Mesothelial cell of epicardium (in vitro differentiated cells): ENCODE results near the gene SOX5. TPM values are rescaled to one million over a fixed set of nuclear protein-coding genes. Genes with fewer than 3 reads are reported as not detected.

Source experiments
- DNase-seq, 2 experiments: peaks; one replicate each; pipeline ENCODE4 v3.0.0; 2021; ENCODE audit warnings: low spot score in 2 of 2; ENCODE audit not compliant: unreplicated experiment in 2 of 2
- H3K27ac Mint-ChIP-seq: 2 replicates; pipeline ENCODE4 v1.8.0; 2021; ENCODE audit warnings: mixed read lengths
- H3K27me3 Mint-ChIP-seq: 2 replicates; pipeline ENCODE4 v1.8.0; 2021; ENCODE audit warnings: low read depth, mixed read lengths
- H3K36me3 Mint-ChIP-seq: 2 replicates; pipeline ENCODE4 v1.8.0; 2021; ENCODE audit warnings: mixed read lengths
- H3K4me1 Mint-ChIP-seq: 2 replicates; pipeline ENCODE4 v1.8.0; 2021; ENCODE audit warnings: mixed read lengths
- H3K4me3 Mint-ChIP-seq: 2 replicates; pipeline ENCODE4 v1.8.0; 2021; ENCODE audit warnings: mild to moderate bottlenecking, moderate library complexity, mixed read lengths
- H3K9me3 Mint-ChIP-seq: 2 replicates; pipeline ENCODE4 v1.8.0; 2021; ENCODE audit warnings: mixed read lengths
- total RNA-seq: library from RNA; stranded (reverse); gene quantifications from 3 replicates; pipeline ENCODE4 v1.2.1, GENCODE V29; 2021
- TF ChIP-seq, protein P1 (sequence below): fragments of 200-600 bp; sonication (generic); IDR thresholded peaks from one replicate; pipeline ENCODE4 v1.5.0; 2021; ENCODE audit warnings: antibody characterized with exemption; ENCODE audit not compliant: unreplicated experiment

The SOX5 gene
- total RNA-seq, 1 donor from 2014 or later = 18.4 TPM

DNA sequence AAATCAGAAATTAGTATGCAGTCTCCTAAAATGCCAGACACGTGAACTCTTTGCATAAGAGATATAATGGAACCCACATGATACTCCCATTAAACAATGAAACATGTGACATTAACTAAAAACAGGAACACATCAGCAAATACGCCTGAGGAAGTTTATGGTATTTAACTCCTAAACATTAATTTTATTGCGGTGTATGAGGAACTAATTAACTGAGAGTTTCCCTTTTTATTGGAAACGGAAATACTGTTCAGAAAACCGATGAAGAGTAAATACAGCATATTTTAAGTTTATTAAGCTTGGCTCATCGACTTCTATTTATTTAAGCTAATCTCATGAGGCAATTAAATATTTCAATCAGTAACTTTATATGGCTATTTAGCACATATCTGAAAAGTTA, 290.3 kb downstream of the SOX5 start:
- H3K9me3 Mint-ChIP-seq = no peaks in the 10 kb centered on the region
- H3K36me3 Mint-ChIP-seq = no peaks in the 10 kb centered on the region
- H3K27me3 Mint-ChIP-seq = no peaks in the 10 kb centered on the region
- no peaks in the 10 kb centered on the region for H3K4me1 Mint-ChIP-seq
- no peak for DNase-seq
- TF ChIP-seq, protein P1, sequence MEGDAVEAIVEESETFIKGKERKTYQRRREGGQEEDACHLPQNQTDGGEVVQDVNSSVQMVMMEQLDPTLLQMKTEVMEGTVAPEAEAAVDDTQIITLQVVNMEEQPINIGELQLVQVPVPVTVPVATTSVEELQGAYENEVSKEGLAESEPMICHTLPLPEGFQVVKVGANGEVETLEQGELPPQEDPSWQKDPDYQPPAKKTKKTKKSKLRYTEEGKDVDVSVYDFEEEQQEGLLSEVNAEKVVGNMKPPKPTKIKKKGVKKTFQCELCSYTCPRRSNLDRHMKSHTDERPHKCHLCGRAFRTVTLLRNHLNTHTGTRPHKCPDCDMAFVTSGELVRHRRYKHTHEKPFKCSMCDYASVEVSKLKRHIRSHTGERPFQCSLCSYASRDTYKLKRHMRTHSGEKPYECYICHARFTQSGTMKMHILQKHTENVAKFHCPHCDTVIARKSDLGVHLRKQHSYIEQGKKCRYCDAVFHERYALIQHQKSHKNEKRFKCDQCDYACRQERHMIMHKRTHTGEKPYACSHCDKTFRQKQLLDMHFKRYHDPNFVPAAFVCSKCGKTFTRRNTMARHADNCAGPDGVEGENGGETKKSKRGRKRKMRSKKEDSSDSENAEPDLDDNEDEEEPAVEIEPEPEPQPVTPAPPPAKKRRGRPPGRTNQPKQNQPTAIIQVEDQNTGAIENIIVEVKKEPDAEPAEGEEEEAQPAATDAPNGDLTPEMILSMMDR = no peak
- H3K4me3 Mint-ChIP-seq = no peak overlapping the region
- no peak overlapping the region for H3K27ac Mint-ChIP-seq

DNA sequence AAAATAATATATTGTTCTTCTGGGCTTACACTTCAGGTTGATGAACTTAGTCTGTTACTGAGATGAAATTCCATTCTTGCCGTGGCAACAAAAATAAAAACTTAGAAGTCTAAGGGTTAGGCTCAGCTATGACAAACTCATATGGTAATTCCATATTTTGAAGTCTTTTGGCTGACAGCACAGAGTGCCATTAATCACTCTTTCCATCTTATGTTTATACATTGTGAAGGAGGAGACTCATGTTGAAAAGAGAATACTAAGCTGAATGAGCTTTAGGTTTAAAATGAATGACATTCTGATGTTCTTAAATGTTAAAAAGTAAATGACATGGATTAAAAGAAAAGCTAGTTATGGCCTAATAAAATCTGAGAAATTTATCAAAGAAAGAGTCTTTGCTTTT, 291.9 kb downstream of the SOX5 start:
- DNase-seq = no peak
- Mint-ChIP-seq H3K27me3 (no peaks in the 10 kb centered on the region), H3K27ac (no peak overlapping the region), H3K9me3 (no peaks in the 10 kb centered on the region), H3K4me3 (no peak overlapping the region), H3K4me1 (no peaks in the 10 kb centered on the region), H3K36me3 (no peaks in the 10 kb centered on the region)
- TF ChIP-seq, protein P1 = no peak

DNA sequence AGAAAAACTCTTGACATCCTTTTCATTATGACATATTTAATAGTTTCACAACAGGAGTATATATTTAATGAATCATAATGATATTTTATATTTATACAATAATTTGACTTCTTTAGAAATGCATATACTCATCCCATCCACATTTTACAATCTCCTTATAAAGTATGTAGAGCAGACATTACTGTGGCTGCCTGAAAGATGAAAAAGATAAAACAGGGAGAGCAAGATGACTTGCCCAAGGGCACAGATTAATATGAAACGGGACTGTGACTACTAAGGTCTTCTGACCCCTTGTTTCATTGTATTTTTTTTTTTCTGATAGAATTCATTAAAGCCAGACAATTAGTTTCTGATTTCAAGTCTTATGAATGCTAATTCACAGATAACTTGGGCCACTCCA, 293.6 kb downstream of the SOX5 start:
- Mint-ChIP-seq H3K9me3 (peaks cover 10% of the 10 kb centered on the region), H3K27me3 (no peaks in the 10 kb centered on the region), H3K4me3 (no peak overlapping the region), H3K27ac (no peak overlapping the region), H3K36me3 (no peaks in the 10 kb centered on the region), H3K4me1 (no peaks in the 10 kb centered on the region)
- no peak for DNase-seq
- TF ChIP-seq, protein P1 = no peak

DNA sequence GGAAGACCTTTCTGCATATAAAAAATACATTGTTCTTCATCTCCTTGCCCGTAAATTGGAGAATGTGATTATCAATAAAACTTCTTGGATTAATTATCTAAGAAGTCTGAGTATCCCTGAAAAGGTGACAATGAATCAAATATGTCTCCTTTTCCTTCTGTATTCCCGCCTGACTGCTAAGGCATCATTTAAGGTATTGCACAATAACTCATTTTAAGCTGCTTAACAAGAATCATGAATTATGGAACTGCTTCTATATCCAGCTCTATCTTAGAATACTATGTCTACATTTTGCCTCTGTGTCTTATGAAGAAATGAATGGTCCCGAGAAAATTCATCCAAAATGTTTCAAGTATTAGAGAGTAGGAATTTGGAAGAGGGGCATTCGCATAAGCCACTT, 294.4 kb downstream of the SOX5 start:
- H3K4me3 Mint-ChIP-seq = no peak overlapping the region

DNA sequence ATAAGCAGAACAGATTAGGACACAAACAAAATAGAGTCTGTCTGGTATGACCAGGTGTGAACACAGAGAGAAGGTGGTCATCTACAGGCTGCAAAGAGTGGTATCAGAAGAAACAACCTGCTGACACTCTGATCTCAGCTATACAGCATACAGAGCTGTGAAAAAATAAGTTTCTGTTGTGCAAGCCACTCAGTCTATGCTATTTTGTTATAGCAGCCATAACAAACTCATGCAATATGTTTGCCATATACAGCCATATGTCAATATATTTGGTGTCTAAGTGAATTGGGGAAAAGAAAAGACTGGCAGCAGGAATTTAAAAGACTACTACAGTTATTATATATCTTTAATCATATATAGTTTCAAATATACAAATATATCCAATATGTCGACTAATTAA, 300.9 kb downstream of the SOX5 start:
- no peaks in the 10 kb centered on the region for H3K4me1 Mint-ChIP-seq
- H3K36me3 Mint-ChIP-seq = no peaks in the 10 kb centered on the region
- H3K27me3 Mint-ChIP-seq = no peaks in the 10 kb centered on the region
- TF ChIP-seq, protein P1 = no peak
- no peak overlapping the region for H3K4me3 Mint-ChIP-seq
- no peak overlapping the region for H3K27ac Mint-ChIP-seq
- peaks cover 23% of the 10 kb centered on the region for H3K9me3 Mint-ChIP-seq
- no peak for DNase-seq

More for the DNA sequence above, 294.4 kb downstream of the SOX5 start:
- TF ChIP-seq, protein P1 = no peak
- Mint-ChIP-seq H3K27me3 (no peaks in the 10 kb centered on the region), H3K27ac (no peak overlapping the region), H3K36me3 (no peaks in the 10 kb centered on the region), H3K4me1 (no peaks in the 10 kb centered on the region), H3K9me3 (peaks cover 10% of the 10 kb centered on the region)
- DNase-seq = no peak

DNA sequence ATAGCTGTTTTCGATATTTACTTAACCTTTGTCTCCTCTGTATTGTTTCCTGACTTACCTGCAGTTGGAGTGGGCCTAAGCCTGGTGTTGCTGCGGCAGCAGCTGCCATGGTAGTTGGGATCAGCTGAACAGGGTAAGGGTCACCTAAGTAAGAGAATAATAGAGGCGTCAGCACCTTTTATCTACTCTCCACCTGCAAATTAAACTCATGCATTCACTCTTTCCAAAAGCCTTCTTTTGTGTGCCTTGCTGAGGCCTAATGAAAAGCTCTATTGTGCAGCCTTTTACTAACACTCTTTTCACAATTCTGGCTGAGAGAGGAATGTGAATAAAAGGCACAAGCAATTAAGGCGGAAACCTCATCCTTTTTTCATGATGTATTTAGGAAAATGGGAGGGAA, 308.7 kb downstream of the SOX5 start:
- TF ChIP-seq, protein P1 = no peak
- H3K9me3 Mint-ChIP-seq = peaks cover 8% of the 10 kb centered on the region
- H3K4me3 Mint-ChIP-seq = no peak overlapping the region

More for the DNA sequence above, 308.7 kb downstream of the SOX5 start:
- no peaks in the 10 kb centered on the region for H3K4me1 Mint-ChIP-seq
- no peak for DNase-seq
- H3K27me3 Mint-ChIP-seq = no peaks in the 10 kb centered on the region
- H3K36me3 Mint-ChIP-seq = peaks cover 3% of the 10 kb centered on the region
- H3K27ac Mint-ChIP-seq = no peak overlapping the region
